Spleen (tissue), 11 donors: ENCODE results near the gene MUC20. TPM values are rescaled to one million over a fixed set of nuclear protein-coding genes. Genes with fewer than 3 reads are reported as not detected.
"Not testable (repeated sequence)": the region's sequence is repeated elsewhere in the genome, so short reads cannot be mapped to it uniquely, and the experiment has no call there.

Experiments used
- DNase-seq: peaks from one replicate; pipeline ENCODE4 v3.0.0-alpha.2; 2020
- H3K27ac ChIP-seq, 8 donors: fragments of 200-600 bp; sonication (generic) in 7 of 8; 1 replicate in 4 of 8; 2 replicates in 4 of 8; pipeline versions ENCODE4 v1.5.0 to v1.8.0; 2016 to 2021; ENCODE audit warnings: inconsistent platforms in 4 of 8, mild to moderate bottlenecking in 4 of 8, moderate library complexity in 1 of 8
- H3K27me3 ChIP-seq, 7 donors: fragments of 200-600 bp; sonication (generic) in 6 of 7; replicated peaks in 1 of 7; 1 replicate in 4 of 7; 2 replicates in 3 of 7; pipeline versions ENCODE4 v1.5.0 to v1.8.0; 2016 to 2021; ENCODE audit warnings: inconsistent platforms in 3 of 7, mild to moderate bottlenecking in 1 of 7
- H3K36me3 ChIP-seq, 6 donors: fragments of 200-600 bp; sonication (generic) in 5 of 6; 1 replicate in 4 of 6; 2 replicates in 2 of 6; pipeline versions ENCODE4 v1.5.0 to v1.8.0; 2016 to 2021; ENCODE audit warnings: inconsistent platforms in 2 of 6
- H3K4me1 ChIP-seq, 6 donors: fragments of 200-600 bp; sonication (generic) in 5 of 6; 1 replicate in 3 of 6; 2 replicates in 3 of 6; pipeline versions ENCODE4 v1.5.0 to v1.8.0; 2016 to 2021; ENCODE audit warnings: inconsistent platforms in 3 of 6
- H3K4me3 ChIP-seq, 8 donors: fragments of 200-600 bp; sonication (generic) in 7 of 8; 1 replicate in 4 of 8; 2 replicates in 4 of 8; pipeline versions ENCODE4 v1.5.0 to v1.8.0; 2016 to 2021; ENCODE audit warnings: inconsistent platforms in 4 of 8, mild to moderate bottlenecking in 4 of 8, moderate library complexity in 2 of 8
- H3K9me3 ChIP-seq, 8 donors: fragments of 200-600 bp; sonication (generic) in 7 of 8; 1 replicate in 4 of 8; 2 replicates in 4 of 8; pipeline versions ENCODE4 v1.5.0 to v1.8.0; 2016 to 2021; ENCODE audit warnings: inconsistent platforms in 4 of 8
- POLR2A ChIP-seq, 3 donors: fragments of 450-650 bp; IDR thresholded peaks; one replicate each; pipeline ENCODE4 v1.5.1; 2017; ENCODE audit warnings: antibody characterized with exemption in 3 of 3, mild to moderate bottlenecking in 1 of 3
- POLR2AphosphoS5 ChIP-seq, 3 donors: sonication (generic); formaldehyde crosslinking; IDR thresholded peaks; one replicate each; pipeline ENCODE4 v1.5.1; 2017; ENCODE audit warnings: antibody characterized with exemption in 3 of 3
- WGBS, 5 donors: extraction: QIAGEN DNeasy Blood & Tissue Kit in 3 of 5; methylation state at CpG; one replicate each; pipeline versions ENCODE4 v1.1.5 to v1.1.7; 2013 to 2018; 5-methylcytosine and 5-hydroxymethylcytosine counted together
- intact Hi-C: fragments of 100-400 bp; cut with DNase I; formaldehyde crosslinking; loops from one replicate; pipeline ENCODE4 v1.15.0; 2023; ENCODE audit warnings: low total_unique reads
- polyA plus RNA-seq, 3 donors: library from polyadenylated mRNA; stranded (reverse); fragments of 200-250 nt; gene quantifications; one replicate each; pipeline ENCODE4 v1.2.1, GENCODE V29; 2013
- total RNA-seq, 7 donors: library from RNA; depleted of rRNA in 3 of 7; stranded (reverse); fragments of >200 nt in 3 of 7; fragmentation: NEBNext Ultra II Directional in 4 of 7; extraction: Animal tissue kit (Norgen Biotek cat#: 25700) in 4 of 7; gene quantifications; one replicate each; pipeline versions ENCODE4 v1.1.0 to v1.2.1, GENCODE V29; 2016 to 2021
- TF ChIP-seq, protein P1 (sequence below), 11 experiments: fragments of 200-600 bp in 7 of 11; fragments of 450-650 bp in 4 of 11; sonication (generic) in 4 of 11; IDR thresholded peaks in 8 of 11; conservative IDR thresholded peaks in 3 of 11; 1 replicate in 7 of 11; 2 replicates in 4 of 11; pipeline versions ENCODE4 v1.4.0 to v1.8.0; 2016 to 2021; ENCODE audit warnings: antibody characterized with exemption in 11 of 11, inconsistent platforms in 4 of 11, mild to moderate bottlenecking in 1 of 11
- donor health status: healthy with polysubstance abuse.
- donor health status: DM: no; HTN: no; CAD: no; lungs with moderate emphysema.
- donor health status: DM: no; HTN: no; CAD: no.
- donor health status: Bipolar disorder and iron deficiency.
- donor health status: healthy.
- donor health status: DM: no; HTN: no; CAD: no.
- donor health status: DM: yes; HTN: yes; CAD: no.

The MUC20 gene
- total and polyA plus RNA-seq, 10 donors = 0.38 to 13.6 (median 3.2) TPM

DNA sequence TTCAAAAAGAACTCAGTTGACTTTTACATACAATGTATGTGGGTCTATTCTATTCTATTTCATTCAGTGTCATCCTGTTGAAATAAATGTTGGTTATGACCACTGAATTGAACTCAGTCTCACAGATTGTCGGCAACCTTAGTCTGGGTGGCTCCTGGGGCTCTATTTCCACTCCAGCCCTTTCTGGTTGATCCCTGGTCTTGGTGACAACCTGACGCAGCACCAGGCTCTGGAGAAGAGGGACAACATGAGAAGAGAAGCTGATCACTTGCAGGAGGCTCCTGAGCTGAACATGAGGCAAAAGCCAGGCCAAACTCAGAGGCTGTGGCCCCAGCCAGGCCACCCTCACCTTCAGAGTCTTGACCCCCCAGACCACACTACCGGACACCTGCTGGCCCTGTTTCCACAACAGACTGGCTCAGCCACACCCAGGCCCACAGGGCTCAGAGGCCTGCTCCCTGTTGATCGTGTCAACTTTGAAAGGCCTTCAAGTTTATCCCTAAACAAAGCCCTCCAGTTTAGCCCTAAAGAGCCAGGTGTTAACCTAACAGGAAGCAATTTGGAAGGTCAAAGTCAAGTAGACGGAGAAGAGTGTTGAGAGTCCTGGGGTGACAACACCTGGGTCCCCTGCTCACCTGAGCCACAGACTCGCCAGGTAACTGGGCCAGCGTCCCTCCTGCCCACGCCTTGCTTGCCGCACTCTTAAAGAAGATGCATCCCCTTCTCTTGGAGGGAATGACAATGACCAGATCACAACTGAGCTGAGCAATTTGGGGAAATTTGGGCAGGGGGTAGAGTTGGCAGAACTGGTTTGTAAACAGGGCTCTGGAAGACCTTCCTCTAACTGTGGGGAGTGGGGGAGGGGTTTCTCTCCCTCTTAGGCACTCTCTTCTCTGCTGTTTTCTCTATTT is 15.4 kb upstream of the MUC20 start:
- 87 to 91% (median 88%) methylated on average over 9 of the region's 9 CpGs for WGBS, 5 donors
- Histone ChIP-seq H3K27me3 (no peaks in the 10 kb centered on the region), H3K4me1 (no peaks in the 10 kb centered on the region), H3K36me3 (peaks cover 0 to 23% (median 4%) of the 10 kb centered on the region in 6 donors), H3K4me3 (no peak overlapping the region), H3K9me3 (no peaks in the 10 kb centered on the region), H3K27ac (no peak overlapping the region)
- DNase-seq = no peak
- intact Hi-C loops = no loop called here
- TF ChIP-seq POLR2AphosphoS5 (IDR thresholded peaks at IDR 0.05) = peak in 2 of 3 donors; percentile 32 to 67
- TF ChIP-seq, protein P1, sequence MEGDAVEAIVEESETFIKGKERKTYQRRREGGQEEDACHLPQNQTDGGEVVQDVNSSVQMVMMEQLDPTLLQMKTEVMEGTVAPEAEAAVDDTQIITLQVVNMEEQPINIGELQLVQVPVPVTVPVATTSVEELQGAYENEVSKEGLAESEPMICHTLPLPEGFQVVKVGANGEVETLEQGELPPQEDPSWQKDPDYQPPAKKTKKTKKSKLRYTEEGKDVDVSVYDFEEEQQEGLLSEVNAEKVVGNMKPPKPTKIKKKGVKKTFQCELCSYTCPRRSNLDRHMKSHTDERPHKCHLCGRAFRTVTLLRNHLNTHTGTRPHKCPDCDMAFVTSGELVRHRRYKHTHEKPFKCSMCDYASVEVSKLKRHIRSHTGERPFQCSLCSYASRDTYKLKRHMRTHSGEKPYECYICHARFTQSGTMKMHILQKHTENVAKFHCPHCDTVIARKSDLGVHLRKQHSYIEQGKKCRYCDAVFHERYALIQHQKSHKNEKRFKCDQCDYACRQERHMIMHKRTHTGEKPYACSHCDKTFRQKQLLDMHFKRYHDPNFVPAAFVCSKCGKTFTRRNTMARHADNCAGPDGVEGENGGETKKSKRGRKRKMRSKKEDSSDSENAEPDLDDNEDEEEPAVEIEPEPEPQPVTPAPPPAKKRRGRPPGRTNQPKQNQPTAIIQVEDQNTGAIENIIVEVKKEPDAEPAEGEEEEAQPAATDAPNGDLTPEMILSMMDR (IDR thresholded peaks at IDR 0.05 in 8 of 11, conservative IDR thresholded peaks at IDR 0.05 in 3 of 11) = no peak

DNA sequence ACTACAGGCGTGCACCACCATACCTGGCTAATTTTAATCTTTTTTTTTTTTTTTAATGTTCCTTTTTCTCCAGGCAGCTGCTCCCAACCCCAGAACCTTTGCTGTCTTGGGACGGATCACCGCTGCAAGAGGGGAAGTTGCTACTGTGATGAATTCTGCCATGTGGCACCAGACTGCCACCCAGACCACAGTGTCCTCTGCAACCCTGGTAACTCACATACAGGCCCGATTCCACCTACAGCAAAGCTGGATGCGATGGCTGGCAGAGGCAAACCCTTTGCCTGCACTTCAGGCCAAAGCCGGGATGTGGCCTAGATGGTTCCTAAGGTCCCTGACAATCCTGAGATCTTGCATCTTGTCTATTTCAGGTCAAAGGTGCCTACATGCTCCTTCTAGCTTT is 12.7 kb upstream of the MUC20 start:
- Histone ChIP-seq H3K4me3 (no peak overlapping the region), H3K36me3 (peaks cover 0 to 41% (median 10%) of the 10 kb centered on the region in 6 donors), H3K4me1 (no peaks in the 10 kb centered on the region), H3K27me3 (no peaks in the 10 kb centered on the region), H3K9me3 (no peaks in the 10 kb centered on the region), H3K27ac (no peak overlapping the region)
- no peak for DNase-seq
- intact Hi-C loops = no loop called here
- no peak for TF ChIP-seq POLR2A (IDR thresholded peaks at IDR 0.05)
- no peak for TF ChIP-seq POLR2AphosphoS5 (IDR thresholded peaks at IDR 0.05)
- TF ChIP-seq, protein P1 (IDR thresholded peaks at IDR 0.05 in 8 of 11, conservative IDR thresholded peaks at IDR 0.05 in 3 of 11) = no peak
- 69 to 82% (median 73%) methylated on average over 6 of the region's 6 CpGs for WGBS, 5 donors

DNA sequence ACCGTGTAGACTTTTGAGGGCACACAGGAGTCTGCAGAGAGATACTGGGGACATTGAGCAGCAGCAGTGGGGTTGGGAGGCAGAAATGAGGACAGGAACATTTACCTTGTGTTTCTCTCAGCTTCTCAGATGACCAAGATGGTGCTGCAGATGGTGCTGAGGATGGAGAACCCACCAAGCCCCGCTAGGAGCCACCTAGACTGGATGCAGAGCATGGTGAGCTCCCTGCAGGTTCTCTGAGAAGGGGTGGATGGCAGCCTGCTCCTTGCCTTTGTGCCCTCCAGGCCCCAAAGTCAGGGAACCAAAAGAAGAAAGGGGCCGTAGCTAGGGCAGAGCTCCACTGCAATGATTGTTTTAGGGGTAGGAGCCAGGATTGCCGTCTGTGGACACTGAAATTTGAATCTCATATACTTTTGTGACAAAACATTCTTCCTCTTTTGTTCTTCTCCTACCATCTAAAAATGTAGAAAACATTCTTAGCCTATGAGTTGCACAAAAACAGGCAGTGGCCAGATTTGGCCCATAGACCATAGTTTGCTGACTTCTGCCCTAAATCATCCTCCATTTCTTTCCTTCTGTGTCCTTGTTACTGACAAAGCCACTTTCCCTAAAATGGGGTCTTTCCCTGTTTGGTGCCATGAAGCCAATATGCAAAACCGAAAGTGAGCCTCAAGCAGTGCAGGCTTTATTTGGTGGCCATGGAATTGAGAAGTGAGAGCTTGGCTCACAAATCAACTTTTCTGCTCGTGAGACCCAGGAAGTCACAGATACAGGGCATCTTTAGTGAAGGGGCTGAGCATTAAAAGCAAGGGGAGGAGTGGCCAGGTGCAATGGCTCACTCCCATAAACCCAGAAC is 11.9 kb upstream of the MUC20 start:
- intact Hi-C loops = no loop called here
- no peaks in the 10 kb centered on the region for H3K27me3 ChIP-seq
- no peak for TF ChIP-seq POLR2AphosphoS5 (IDR thresholded peaks at IDR 0.05)
- no peak for TF ChIP-seq POLR2A (IDR thresholded peaks at IDR 0.05)
- TF ChIP-seq, protein P1 (IDR thresholded peaks at IDR 0.05 in 8 of 11, conservative IDR thresholded peaks at IDR 0.05 in 3 of 11) = no peak
- H3K36me3 ChIP-seq = peaks cover 0 to 41% (median 10%) of the 10 kb centered on the region in 6 donors
- DNase-seq = no peak
- H3K27ac ChIP-seq = no peak overlapping the region
- no peaks in the 10 kb centered on the region for H3K9me3 ChIP-seq
- no peaks in the 10 kb centered on the region for H3K4me1 ChIP-seq
- H3K4me3 ChIP-seq = no peak overlapping the region
- 78 to 90% (median 84%) methylated on average over 6 of the region's 6 CpGs for WGBS, 5 donors

DNA sequence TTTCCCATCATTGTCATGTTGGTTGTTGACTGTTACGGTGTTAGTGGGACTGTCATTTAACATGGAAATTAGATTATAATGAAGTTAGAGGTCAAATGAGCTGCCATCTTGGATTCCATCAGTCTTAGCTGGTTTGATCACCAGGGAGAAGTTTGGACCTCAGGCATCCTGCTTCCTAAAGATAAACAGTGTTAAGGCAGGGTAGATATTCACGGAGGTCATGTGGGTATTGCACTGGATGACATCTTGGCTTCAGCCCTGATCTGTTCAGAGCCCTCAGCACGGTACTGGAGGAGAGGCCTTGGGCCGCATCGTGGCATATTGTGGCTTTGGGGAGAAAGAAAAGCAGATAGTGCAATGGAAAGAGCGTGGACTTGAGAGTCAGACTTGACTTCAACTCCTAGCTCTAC is 11.1 kb upstream of the MUC20 start:
- Histone ChIP-seq H3K9me3 (no peaks in the 10 kb centered on the region), H3K27me3 (no peaks in the 10 kb centered on the region), H3K4me1 (no peaks in the 10 kb centered on the region), H3K27ac (no peak overlapping the region), H3K4me3 (no peak overlapping the region), H3K36me3 (peaks cover 0 to 46% (median 12%) of the 10 kb centered on the region in 6 donors)
- no peak for DNase-seq
- WGBS, 5 donors = 89 to 98% (median 96%) methylated on average over 6 of the region's 6 CpGs
- no peak for TF ChIP-seq POLR2A (IDR thresholded peaks at IDR 0.05)
- TF ChIP-seq, protein P1 (IDR thresholded peaks at IDR 0.05 in 8 of 11, conservative IDR thresholded peaks at IDR 0.05 in 3 of 11) = no peak
- no peak for TF ChIP-seq POLR2AphosphoS5 (IDR thresholded peaks at IDR 0.05)
- intact Hi-C loops = no loop called here

DNA sequence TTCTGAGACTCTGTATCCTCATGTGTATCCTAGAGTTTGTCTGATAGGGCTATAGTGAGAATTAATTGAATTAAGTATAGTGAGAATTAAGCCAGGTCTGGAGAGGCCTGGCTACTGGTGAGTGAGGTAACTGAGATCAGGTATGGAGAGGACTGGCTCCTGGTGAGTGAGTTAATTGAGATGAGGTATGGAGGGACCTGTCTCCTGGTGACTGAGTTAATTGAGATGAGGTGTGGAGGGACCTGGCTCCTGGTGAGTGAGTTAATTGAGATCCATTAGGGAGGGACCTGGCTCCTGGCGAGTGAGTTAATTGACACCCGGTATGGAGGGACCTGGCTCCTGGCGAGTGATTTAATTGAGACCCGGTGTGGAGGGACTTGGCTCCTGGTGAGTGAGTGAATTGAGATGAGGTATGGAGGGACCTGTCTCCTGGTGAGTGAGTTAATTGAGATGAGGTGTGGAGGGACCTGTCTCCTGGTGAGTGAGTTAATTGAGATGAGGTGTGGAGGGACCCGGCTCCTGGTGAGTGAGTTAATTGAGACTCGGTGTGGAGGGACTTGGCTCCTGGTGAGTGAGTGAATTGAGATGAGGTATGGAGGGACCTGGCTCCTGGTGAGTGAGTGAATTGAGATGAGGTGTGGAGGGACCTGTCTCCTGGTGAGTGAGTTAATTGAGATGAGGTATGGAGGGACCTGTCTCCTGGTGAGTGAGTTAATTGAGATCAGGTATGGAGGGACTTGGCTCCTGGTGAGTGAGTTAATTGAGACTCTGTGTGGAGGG is 10.5 kb upstream of the MUC20 start:
- H3K4me3 ChIP-seq, H3K27me3 ChIP-seq, H3K27ac ChIP-seq, H3K4me1 ChIP-seq, H3K9me3 ChIP-seq, DNase-seq, intact Hi-C loops: not testable (repeated sequence)
- WGBS, 5 donors = 61 to 65% (median 64%) methylated on average over 6 of the region's 6 CpGs
- H3K36me3 ChIP-seq = peaks cover 0 to 52% (median 17%) of the 10 kb centered on the region in 6 donors
